Upper lobe of left lung (tissue), 4 donors: ENCODE data around the gene CACNA2D4.

Source experiments
- EP300 ChIP-seq, 4 donors: sonication (generic); formaldehyde crosslinking; IDR thresholded peaks; one replicate each; pipeline ENCODE4 v1.5.1; 2017; ENCODE audit warnings: antibody characterized with exemption in 4 of 4, control low read depth in 2 of 4
- POLR2A ChIP-seq, 4 donors: fragments of 450-650 bp; IDR thresholded peaks; one replicate each; pipeline ENCODE4 v1.5.1; 2016 to 2017; ENCODE audit warnings: antibody characterized with exemption in 4 of 4, mild to moderate bottlenecking in 2 of 4
- POLR2AphosphoS5 ChIP-seq, 2 donors: sonication (generic); formaldehyde crosslinking; IDR thresholded peaks; one replicate each; pipeline ENCODE4 v1.5.1; 2017; ENCODE audit warnings: antibody characterized with exemption in 2 of 2
- TF ChIP-seq, protein P1 (sequence below), 6 experiments: fragments of 450-650 bp in 4 of 6; fragments of 200-600 bp in 2 of 6; sonication (generic) in 2 of 6; IDR thresholded peaks; one replicate each; pipeline ENCODE4 v1.5.1; 2016 to 2019; ENCODE audit warnings: antibody characterized with exemption in 6 of 6

DNA sequence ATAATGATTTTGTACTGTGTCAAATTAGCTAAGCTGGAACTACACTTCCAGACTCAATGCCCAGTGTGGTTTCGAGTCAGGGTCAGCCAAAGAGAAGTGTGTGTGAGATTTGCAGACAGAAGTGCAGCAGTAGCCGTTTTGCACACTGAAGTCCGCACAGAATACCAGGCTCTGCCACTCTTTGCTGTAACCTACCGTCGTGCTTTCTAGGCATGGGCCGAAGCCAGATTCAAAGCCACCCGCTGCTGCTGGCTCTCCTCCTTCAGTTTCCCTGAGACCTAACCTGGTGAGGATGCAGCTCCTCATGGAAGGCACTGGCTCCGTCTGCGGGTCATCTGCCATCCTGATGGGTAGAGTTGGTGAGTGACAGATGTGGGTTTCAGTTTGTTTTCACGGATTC, 49.3 kb downstream of the CACNA2D4 start:
- TF ChIP-seq, protein P1, sequence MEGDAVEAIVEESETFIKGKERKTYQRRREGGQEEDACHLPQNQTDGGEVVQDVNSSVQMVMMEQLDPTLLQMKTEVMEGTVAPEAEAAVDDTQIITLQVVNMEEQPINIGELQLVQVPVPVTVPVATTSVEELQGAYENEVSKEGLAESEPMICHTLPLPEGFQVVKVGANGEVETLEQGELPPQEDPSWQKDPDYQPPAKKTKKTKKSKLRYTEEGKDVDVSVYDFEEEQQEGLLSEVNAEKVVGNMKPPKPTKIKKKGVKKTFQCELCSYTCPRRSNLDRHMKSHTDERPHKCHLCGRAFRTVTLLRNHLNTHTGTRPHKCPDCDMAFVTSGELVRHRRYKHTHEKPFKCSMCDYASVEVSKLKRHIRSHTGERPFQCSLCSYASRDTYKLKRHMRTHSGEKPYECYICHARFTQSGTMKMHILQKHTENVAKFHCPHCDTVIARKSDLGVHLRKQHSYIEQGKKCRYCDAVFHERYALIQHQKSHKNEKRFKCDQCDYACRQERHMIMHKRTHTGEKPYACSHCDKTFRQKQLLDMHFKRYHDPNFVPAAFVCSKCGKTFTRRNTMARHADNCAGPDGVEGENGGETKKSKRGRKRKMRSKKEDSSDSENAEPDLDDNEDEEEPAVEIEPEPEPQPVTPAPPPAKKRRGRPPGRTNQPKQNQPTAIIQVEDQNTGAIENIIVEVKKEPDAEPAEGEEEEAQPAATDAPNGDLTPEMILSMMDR (IDR thresholded peaks at IDR 0.05), result no peak
- TF ChIP-seq EP300 (IDR thresholded peaks at IDR 0.05), result no peak
- no peak for TF ChIP-seq POLR2AphosphoS5 (IDR thresholded peaks at IDR 0.05)
- no peak for TF ChIP-seq POLR2A (IDR thresholded peaks at IDR 0.05)
